PFSK-1 (cell line): Measurements from ENCODE around the gene AFAP1L1.

Experiments
- POLR2AphosphoS5 ChIP-seq: IDR thresholded peaks from 2 replicates; pipeline ENCODE4 v1.6.1; 2012; ENCODE audit warnings: low read depth, mild to moderate bottlenecking, control low read depth, low read length, moderate library complexity
- TAF1 ChIP-seq: IDR thresholded peaks from 2 replicates; pipeline ENCODE4 v1.6.1; 2012; ENCODE audit warnings: low read length, control low read depth, borderline replicate concordance; ENCODE audit not compliant: insufficient read depth
- TF ChIP-seq, protein P1 (sequence below), 2 experiments: IDR thresholded peaks; 2 replicates each; pipeline versions ENCODE4 v1.6.1 to v1.8.0; 2011 to 2012; ENCODE audit warnings: low read depth in 2 of 2, low read length in 2 of 2, control low read depth in 1 of 2, inconsistent platforms in 1 of 2, mild to moderate bottlenecking in 1 of 2, moderate library complexity in 1 of 2; ENCODE audit not compliant: insufficient read depth in 1 of 2

DNA sequence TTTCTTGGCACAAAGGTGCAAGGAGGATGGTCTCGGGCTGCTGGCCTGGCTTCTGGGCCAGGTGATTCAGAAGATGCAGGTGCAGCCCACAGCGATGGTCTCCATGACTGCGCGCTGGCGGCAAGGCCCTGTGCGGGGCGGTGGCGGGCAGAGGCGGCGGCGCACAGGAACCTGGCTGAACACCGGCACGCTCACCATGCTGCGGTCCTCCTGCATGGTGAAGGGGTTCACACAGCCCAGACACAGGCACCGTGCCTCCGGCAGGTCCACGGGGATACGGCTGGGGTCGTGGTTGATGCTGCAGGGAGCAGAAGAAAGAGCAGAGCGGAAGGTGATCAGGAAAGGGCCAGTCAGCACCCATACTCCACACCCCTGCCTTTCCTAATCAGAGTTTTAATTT lies 102.6 kb downstream of the AFAP1L1 start:
- TF ChIP-seq POLR2AphosphoS5, result no peak
- TF ChIP-seq, protein P1, sequence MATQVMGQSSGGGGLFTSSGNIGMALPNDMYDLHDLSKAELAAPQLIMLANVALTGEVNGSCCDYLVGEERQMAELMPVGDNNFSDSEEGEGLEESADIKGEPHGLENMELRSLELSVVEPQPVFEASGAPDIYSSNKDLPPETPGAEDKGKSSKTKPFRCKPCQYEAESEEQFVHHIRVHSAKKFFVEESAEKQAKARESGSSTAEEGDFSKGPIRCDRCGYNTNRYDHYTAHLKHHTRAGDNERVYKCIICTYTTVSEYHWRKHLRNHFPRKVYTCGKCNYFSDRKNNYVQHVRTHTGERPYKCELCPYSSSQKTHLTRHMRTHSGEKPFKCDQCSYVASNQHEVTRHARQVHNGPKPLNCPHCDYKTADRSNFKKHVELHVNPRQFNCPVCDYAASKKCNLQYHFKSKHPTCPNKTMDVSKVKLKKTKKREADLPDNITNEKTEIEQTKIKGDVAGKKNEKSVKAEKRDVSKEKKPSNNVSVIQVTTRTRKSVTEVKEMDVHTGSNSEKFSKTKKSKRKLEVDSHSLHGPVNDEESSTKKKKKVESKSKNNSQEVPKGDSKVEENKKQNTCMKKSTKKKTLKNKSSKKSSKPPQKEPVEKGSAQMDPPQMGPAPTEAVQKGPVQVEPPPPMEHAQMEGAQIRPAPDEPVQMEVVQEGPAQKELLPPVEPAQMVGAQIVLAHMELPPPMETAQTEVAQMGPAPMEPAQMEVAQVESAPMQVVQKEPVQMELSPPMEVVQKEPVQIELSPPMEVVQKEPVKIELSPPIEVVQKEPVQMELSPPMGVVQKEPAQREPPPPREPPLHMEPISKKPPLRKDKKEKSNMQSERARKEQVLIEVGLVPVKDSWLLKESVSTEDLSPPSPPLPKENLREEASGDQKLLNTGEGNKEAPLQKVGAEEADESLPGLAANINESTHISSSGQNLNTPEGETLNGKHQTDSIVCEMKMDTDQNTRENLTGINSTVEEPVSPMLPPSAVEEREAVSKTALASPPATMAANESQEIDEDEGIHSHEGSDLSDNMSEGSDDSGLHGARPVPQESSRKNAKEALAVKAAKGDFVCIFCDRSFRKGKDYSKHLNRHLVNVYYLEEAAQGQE (IDR thresholded peaks at IDR 0.05; ENCODE audit: insufficient read depth in 1 of 2, low read depth in 2 of 2, low read length in 2 of 2), result no peak
- TF ChIP-seq TAF1, result no peak
